Mucosa of stomach (tissue), 1 donor: ENCODE results near the gene MAP3K3.
A peak's percentile ranks its signal among the peaks of the same experiment; 100 is the strongest.

Experiments used
- H3K27me3 ChIP-seq: one replicate; pipeline ENCODE4 v1.7.0; 2013; ENCODE audit warnings: mild to moderate bottlenecking, low read length; ENCODE audit not compliant: control insufficient read depth, insufficient read depth
- H3K36me3 ChIP-seq: one replicate; pipeline ENCODE4 v1.7.0; 2013; ENCODE audit warnings: low read length; ENCODE audit not compliant: control insufficient read depth, insufficient read depth
- H3K4me1 ChIP-seq: one replicate; pipeline ENCODE4 v1.7.0; 2013; ENCODE audit warnings: mild to moderate bottlenecking, low read length; ENCODE audit not compliant: control insufficient read depth, insufficient read depth
- H3K4me3 ChIP-seq: one replicate; pipeline ENCODE4 v1.7.0; 2013; ENCODE audit warnings: low read length
- H3K9ac ChIP-seq: one replicate; pipeline ENCODE4 v1.7.0; 2013; ENCODE audit warnings: mild to moderate bottlenecking, low read length, moderate library complexity
- H3K9me3 ChIP-seq: one replicate; pipeline ENCODE4 v1.7.0; 2013; ENCODE audit warnings: mild to moderate bottlenecking, low read length, moderate library complexity; ENCODE audit not compliant: control insufficient read depth
- donor health status: Pancreatic carcinoma.

Gene MAP3K3

DNA sequence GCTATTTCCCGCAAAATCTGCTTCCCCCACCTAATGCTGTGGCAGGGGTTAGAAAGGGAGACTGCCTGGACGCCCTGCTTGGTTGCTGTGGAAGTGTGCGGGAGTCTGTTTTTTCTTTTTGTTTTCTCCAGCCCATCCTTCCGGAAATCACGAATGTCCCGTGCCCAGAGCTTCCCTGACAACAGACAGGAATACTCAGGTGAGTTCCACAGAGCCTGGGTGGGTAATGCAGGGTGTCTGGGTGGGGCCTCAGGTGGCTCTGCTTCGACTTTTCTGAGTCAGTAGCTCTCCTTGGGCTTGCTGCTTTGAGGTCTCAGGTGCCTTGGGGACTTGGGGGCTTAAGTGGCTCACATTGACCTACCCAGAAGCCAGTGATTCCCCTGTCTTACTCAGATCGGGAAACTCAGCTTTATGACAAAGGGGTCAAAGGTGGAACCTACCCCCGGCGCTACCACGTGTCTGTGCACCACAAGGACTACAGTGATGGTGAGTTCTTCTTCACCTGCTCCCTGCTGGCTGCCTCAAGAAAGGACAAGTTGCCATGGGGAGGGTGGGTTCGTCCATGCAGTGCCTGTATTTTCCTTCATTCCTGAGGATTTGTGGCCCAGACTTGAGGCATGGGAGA lies 66.3 kb downstream of the MAP3K3 start:
- peaks cover 19% of the 10 kb centered on the region for H3K36me3 ChIP-seq
- H3K4me3 ChIP-seq: no peak overlapping the region
- no peaks in the 10 kb centered on the region for H3K27me3 ChIP-seq
- no peak overlapping the region for H3K9ac ChIP-seq
- no peaks in the 10 kb centered on the region for H3K9me3 ChIP-seq
- no peaks in the 10 kb centered on the region for H3K4me1 ChIP-seq

DNA sequence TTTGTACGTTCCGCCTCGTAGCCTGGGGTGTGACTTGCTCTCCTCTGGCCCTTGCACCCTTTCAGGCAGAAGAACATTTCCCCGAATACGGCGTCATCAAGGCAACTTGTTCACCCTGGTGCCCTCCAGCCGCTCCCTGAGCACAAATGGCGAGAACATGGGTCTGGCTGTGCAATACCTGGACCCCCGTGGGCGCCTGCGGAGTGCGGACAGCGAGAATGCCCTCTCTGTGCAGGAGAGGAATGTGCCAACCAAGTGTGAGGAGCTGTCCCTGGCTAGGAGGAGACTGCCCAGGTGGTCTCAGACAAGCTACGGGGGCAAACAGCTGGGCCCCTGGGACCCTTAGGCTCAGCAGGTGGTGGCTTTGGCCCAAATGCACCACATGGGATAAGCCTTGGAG lies 67.3 kb downstream of the MAP3K3 start:
- H3K4me3 ChIP-seq: no peak overlapping the region
- no peaks in the 10 kb centered on the region for H3K27me3 ChIP-seq
- H3K9me3 ChIP-seq: no peaks in the 10 kb centered on the region
- no peaks in the 10 kb centered on the region for H3K4me1 ChIP-seq
- H3K9ac ChIP-seq: no peak overlapping the region
- H3K36me3 ChIP-seq: peaks cover 19% of the 10 kb centered on the region

DNA sequence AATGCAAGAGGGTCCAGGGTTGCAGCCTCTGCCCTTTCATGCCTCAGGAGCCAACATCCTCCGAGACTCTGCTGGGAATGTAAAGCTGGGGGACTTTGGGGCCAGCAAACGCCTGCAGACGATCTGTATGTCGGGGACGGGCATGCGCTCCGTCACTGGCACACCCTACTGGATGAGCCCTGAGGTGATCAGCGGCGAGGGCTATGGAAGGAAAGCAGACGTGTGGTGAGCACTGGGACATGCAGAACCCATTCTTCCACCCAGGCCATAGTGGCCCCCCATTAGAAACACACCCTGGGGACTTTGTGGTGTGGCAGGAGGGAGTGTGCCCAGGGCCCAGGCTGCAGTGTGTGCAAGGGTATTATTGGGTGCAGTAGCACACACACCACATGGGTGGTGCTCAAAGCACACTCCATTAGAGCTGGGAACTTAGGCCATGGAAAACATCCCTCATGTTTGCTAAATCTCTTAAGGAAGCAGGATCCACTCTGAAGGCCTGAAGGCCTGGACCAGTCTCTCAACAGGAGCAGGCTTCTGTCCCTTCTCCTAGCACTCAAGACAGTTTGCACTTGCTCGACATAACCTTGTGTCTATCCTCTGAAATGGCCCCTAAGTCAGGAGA lies 70.1 kb downstream of the MAP3K3 start:
- Histone ChIP-seq H3K27me3 (no peaks in the 10 kb centered on the region), H3K9me3 (no peaks in the 10 kb centered on the region), H3K36me3 (peaks cover 19% of the 10 kb centered on the region), H3K4me3 (no peak overlapping the region), H3K9ac (no peak overlapping the region), H3K4me1 (no peaks in the 10 kb centered on the region)

DNA sequence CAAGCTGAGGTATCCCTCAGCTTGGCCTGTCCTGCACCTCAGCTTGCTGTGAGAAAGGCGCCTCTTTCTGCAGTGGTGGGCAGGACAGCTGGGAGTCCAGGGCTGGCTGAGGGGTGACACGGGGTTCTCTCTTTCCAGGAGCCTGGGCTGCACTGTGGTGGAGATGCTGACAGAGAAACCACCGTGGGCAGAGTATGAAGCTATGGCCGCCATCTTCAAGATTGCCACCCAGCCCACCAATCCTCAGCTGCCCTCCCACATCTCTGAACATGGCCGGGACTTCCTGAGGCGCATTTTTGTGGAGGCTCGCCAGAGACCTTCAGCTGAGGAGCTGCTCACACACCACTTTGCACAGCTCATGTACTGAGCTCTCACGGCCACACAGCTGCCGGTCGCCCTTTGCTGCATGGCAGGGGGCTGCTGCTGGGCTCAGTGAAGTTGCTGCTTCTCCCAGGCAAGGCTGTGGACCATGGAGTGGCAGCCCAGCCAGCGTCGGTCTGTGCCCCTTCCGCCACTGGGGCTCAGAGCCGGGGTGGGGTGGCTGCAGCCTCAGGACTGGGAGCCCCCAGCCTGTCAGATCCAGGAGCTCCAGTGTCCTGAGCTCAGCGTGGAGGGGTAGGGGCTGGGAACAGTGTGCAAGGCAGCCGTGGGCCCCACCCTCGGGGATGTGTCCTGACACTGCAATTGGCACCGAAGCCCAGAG lies 71.3 kb downstream of the MAP3K3 start:
- H3K36me3 ChIP-seq: peaks cover 15% of the 10 kb centered on the region
- peaks cover 8% of the 10 kb centered on the region for H3K4me1 ChIP-seq
- no peak overlapping the region for H3K9ac ChIP-seq
- no peaks in the 10 kb centered on the region for H3K27me3 ChIP-seq
- H3K4me3 ChIP-seq: no peak overlapping the region
- H3K9me3 ChIP-seq: no peaks in the 10 kb centered on the region

DNA sequence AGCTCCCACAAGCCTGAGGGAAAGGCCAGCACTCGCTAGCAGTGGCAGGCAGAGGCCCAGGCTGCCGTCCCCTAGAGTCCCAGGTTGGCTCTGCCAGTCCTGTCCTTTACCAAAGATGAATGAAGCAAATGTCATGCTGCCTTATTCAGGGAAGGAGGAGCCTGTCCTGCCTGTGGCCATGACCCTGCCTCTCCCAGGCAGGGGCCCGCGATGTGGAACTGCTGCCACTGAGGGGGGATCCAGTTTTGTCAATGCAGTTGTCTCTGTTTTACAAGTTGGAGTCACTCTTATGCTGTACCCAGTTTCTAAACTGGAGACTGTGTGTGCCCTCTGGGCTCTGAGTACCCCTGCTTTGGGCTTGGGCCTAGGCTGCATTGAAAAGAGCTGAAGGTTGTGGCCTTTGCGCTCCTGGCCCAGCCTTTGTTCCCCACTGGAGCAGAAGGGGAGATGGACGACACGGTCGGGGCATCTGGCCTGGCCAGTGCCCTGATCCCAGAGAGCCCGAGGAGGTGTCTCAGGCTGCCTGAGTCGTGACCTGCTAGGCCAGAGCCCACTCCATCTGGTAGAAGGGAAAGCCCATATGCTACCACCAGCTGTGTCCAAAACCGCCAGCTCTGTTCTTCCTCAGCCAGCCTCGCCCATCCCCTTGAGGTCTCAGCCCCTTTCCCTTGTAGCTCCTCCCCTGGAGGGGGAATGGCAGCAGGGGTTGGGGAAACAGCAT lies 72.2 kb downstream of the MAP3K3 start:
- H3K27me3 ChIP-seq: peaks cover 3% of the 10 kb centered on the region
- H3K9me3 ChIP-seq: no peaks in the 10 kb centered on the region
- H3K9ac ChIP-seq: no peak overlapping the region
- no peak overlapping the region for H3K4me3 ChIP-seq
- H3K36me3 ChIP-seq: peaks cover 11% of the 10 kb centered on the region
- H3K4me1 ChIP-seq: peaks cover 14% of the 10 kb centered on the region

DNA sequence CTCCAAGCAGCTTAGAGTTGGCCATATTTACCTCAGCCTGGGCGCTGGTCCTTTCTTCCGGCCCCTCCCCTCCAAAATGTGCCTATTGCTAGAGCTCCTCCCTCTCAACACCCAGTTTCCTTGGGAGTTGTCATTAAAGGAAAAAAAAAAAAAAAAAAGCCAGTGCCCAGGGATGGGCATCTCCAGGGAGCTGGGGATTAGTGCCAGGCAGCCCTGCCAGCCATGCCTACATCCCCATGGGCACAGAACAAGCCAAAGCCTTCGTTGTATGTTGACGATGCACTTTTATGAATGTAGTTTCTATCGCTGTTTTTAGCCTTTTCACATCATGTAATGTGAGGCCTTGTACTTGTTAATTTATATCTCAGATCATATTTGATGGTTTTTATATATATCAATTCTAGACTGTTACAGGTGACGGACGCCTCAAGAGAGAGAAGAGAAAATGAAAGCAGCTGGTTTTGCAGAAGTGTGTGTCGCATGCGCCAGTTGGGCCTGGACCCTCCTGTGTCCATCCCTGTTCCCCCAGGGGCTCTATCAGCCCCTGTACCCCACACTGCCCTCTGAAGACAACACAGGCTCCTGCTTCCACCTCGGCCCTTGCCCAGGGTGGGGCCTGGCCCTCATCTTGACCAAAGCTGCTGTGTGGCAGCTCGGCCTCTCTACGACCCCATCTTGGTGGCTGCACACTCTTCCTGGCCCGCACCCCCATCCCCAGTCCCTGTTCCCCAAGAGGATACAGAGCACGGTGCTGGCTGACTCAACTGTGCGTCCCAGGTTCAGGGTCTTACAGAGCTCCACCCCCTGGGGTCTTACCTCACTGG lies 72.9 kb downstream of the MAP3K3 start:
- Histone ChIP-seq H3K4me1 (peaks cover 14% of the 10 kb centered on the region), H3K9ac (no peak overlapping the region), H3K27me3 (peaks cover 3% of the 10 kb centered on the region), H3K9me3 (no peaks in the 10 kb centered on the region), H3K4me3 (no peak overlapping the region), H3K36me3 (peaks cover 8% of the 10 kb centered on the region)

DNA sequence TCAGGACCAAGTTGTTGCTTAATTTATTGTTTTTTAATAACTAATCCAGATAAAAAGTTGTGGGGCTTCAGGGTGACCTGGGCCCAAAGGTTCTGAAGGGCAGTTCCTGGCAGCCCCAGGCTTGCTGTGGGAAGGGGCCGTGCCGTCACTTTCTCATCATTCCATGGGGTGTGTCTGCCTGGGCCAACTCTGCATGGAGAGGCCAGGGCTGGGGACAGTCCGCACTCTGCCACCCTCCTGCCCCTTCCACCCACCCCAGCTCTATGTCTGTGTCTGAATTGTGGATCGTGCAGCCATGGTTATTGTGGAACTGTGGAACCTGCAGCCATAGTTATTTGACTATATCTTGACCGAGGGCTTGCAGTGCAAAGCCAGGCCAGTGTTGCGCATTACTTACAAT lies 73.7 kb downstream of the MAP3K3 start:
- Histone ChIP-seq H3K9me3 (no peaks in the 10 kb centered on the region), H3K4me1 (peaks cover 15% of the 10 kb centered on the region), H3K36me3 (peaks cover 6% of the 10 kb centered on the region), H3K4me3 (no peak overlapping the region), H3K27me3 (peaks cover 6% of the 10 kb centered on the region), H3K9ac (no peak overlapping the region)

DNA sequence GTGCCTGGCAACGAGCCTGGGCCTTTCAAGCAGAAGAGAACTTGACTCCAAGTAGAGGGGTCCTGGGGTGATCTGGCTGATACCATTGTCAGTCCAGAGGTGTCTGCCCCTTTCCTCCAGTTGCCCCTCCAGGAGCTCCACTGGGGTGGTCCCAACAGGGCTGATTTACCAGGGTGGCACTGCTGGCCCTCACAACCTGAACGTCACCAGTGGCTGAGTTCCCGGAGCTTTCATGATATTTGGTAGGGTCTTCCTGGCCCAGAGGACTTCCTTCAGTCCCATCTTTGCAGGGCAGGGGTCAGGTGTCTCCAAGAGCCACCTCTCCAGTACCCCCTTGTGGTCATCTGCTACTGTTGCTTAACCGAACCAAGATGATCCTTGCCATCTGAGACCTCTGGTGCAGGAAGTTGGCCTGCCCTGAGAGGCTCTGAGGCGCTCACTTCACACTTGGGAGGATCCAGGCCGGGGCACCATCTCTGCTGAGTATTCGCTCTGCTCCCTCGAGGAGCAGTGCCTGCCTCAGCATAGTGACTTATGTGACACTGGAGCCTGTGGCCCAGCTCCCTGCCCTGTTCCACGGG lies 74.3 kb downstream of the MAP3K3 start:
- peaks cover 6% of the 10 kb centered on the region for H3K27me3 ChIP-seq
- H3K9ac ChIP-seq: no peak overlapping the region
- peaks cover 21% of the 10 kb centered on the region for H3K4me1 ChIP-seq
- peaks cover under 1% of the 10 kb centered on the region for H3K36me3 ChIP-seq
- no peak overlapping the region for H3K4me3 ChIP-seq
- H3K9me3 ChIP-seq: no peaks in the 10 kb centered on the region

DNA sequence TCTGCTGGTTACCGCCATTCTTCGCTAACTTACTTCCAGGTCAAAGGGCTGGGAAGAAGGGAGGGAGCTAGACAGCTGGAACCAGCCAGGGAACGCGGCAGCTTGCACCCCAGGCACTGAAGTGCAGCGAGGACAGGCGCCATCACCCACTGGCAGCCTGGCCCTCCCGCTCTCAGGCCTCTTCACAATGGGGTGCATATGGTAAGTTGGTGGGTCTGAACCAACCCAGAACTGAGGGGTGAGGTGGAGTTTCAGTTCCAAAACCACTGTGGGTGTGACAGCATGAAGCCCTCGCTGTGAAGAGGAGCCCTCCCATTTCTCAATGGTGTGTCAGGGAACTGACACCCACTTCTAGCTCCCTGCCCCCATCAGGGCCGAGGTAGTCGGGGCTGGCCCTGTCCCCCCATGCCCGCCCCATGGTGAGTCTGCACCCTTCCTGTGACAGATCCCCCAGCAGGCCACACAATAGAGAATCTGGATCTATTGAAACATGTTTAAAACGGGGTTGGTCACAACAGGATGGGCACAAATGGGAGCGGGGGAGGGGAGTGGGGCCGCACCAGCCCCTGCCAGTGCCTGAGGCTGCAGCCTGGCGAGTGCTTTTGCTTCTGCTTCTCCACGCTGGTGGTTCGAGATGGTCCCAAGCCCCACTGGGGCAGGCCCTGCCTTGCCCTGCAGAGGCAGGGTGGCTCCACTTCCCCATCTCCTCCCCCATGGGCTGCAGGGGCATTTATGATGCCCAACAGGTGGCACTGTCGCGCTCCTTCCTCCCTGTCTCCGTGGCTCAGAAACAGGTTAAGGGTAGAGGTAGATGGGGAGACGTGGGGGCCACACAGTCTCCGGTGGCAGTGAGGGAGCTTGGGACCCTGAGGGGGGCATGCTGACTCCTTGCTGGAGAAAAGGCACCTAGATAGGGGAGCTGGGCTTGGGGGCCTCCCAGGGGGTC lies 75.4 kb downstream of the MAP3K3 start:
- no peaks in the 10 kb centered on the region for H3K36me3 ChIP-seq
- H3K9me3 ChIP-seq: no peaks in the 10 kb centered on the region
- peaks cover 6% of the 10 kb centered on the region for H3K27me3 ChIP-seq
- H3K4me1 ChIP-seq: peaks cover 25% of the 10 kb centered on the region
- no peak overlapping the region for H3K4me3 ChIP-seq
- H3K9ac ChIP-seq: no peak overlapping the region

DNA sequence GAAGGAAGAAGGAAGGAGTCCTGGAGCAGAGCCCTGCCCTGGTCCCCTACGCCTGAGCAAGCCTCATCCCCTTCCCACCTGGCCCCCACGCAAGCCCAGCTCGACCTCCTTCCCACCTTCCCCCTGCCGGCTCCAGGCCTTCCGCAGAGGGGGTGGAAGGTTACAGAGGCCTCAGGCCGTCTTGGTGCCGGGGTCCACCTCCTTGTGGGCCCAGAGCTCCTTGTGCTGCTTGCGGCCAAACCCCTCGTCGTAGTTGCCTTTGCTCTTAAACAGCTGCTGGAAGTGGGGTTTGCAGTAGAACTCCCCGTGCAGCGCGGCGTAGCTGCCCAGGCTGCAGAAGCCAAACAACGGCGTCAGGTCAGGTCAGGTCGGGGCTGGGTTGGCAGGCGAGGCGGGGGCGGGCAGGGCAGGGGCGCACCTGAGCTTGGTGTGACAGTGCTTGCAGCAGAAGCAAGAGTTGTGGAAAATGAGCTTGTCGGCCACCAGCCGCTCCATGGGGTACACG lies 76.2 kb downstream of the MAP3K3 start:
- H3K4me1 ChIP-seq: peaks cover 25% of the 10 kb centered on the region
- H3K9me3 ChIP-seq: no peaks in the 10 kb centered on the region
- H3K9ac ChIP-seq: peak overlapping the region; percentile 39
- H3K4me3 ChIP-seq: no peak overlapping the region
- H3K27me3 ChIP-seq: peaks cover 6% of the 10 kb centered on the region
- no peaks in the 10 kb centered on the region for H3K36me3 ChIP-seq
